GM18519 (cell line): ENCODE measurements around the gene ROBO1.
"Not testable (repeated sequence)": the region's sequence is repeated elsewhere in the genome, so short reads cannot be mapped to it uniquely, and the experiment has no call there.

Experiments used
- ATAC-seq: cut with Tn5 transposase; IDR thresholded peaks from one replicate; pipeline ENCODE4 v1.9.1; 2021; ENCODE audit warnings: mild to moderate bottlenecking, moderate library complexity; ENCODE audit not compliant: unreplicated experiment, low FRiP score

ROBO1 gene

GRCh38 chr3:78900880-78901279 is 866.9 kb downstream of the ROBO1 start:
- ATAC-seq, result no peak

DNA sequence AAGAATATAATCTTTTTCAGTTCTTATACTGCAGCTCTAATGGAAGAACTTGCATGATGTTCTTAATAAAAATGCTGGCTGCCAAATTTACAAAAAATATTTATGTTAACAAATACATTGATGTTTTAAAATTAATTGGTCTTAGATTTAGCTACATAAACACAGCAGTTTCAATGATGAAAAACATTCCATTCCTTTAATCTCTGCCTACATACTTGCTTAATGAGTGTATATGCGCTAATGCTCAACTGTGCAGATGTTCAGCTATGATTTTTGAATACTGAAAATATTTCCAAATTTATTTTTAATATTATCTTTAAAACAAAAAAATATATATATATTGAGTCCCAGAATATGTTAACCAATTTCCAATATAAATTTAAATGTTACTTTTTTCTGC is 867.4 kb downstream of the ROBO1 start:
- no peak for ATAC-seq

DNA sequence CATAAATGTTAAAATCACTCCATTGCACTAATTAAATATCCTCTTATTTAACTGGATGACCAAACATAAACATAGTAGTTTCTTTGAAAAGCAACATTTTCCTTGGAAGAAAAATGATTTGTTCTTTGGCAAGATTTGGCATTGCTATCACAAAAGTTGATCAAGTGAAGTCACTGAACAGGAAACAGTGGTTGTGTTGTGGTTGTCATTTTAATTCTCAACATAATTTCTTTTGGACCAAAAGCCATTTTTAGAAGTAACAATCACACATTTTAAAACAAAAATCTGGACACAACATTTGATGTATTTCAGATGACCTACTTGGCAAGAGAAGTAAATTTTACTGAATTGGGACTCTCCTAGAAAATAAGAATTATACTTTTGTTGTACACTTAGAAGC is 872.3 kb downstream of the ROBO1 start:
- no peak for ATAC-seq

- no peak for ATAC-seq
Measured at GRCh38 chr3:78894787-78895186, 873.0 kb downstream of the ROBO1 start.

- no peak for ATAC-seq
Measured at GRCh38 chr3:78893161-78893560, 874.6 kb downstream of the ROBO1 start.

DNA sequence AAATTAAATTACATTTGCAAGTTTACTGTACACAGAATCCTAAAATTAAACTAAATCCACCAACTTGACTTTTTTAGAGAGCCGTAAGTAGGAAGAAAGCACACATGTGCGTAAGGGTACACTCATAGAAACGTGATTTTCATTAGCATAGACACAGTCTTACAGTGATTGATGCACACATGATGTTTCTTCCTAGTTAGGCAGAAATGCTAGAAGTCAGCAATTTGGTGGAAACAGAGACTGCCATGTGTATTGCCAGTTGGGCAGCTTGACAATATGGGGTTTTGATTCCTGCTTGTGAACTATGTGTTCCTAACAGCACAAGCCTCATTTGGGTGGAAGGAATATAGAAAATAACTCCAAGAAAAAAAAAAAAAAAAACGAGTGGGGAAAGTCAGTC is 878.5 kb downstream of the ROBO1 start:
- no peak for ATAC-seq

DNA sequence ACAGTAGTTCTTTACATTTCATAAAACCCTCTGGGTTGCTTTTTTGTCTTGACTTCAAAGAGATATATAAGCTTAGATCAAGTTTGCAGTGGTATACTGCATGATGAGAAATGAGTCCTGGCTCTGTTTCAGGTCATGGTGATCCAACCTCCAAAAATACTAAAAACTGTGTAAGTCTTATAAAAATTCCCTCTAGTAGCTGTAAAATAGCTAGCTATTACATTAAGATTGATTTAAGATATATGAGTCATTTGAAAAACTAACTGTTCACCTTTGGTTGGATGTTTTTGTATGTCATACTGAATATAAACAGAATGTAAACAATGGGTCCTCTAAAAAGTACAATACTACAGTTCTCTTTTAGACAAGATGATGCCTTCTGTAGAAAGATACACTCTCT is 879.2 kb downstream of the ROBO1 start:
- no peak for ATAC-seq

GRCh38 chr3:78887547-78888011 is 880.2 kb downstream of the ROBO1 start:
- no peak for ATAC-seq

GRCh38 chr3:78887029-78887428 is 880.8 kb downstream of the ROBO1 start:
- ATAC-seq, result no peak

DNA sequence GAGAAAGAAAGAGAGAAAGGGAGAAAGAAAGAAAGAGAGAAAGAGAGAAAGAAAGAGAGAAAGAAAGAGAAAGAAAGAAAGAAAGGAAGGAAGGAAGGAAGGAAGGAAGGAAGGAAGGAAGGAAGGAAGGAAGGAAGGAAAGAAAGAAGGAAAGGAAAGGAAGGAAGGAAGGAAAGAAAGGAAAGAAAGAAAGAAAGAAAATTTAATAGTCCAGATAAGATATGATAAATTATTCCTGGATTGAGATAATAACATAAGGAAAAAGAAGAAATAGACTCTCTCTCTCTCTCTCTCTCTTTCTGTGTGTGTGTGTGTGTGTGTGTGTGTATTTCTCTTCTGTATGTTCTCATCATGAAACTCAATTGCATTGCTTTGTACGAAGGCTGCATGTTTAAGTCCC is 883.2 kb downstream of the ROBO1 start:
- not testable (repeated sequence) for ATAC-seq

DNA sequence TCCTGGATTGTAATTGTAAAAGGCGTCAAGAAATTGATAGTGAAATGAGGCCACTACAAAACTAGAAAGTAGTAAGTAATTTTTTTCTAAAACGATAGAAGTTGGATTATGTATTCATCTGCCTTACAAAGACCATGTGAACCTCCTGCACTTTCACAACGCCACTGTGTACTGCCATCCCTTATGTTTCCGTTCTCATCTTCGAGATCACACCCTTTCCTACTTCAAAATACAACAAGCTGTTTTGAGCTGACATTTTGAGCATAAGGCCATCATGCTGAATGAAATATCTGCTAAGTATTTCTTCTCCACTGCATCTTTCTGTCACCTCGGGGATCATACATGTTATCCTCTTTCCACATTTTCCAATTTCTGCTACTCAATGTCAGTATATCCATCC is 885.5 kb downstream of the ROBO1 start:
- no peak for ATAC-seq

DNA sequence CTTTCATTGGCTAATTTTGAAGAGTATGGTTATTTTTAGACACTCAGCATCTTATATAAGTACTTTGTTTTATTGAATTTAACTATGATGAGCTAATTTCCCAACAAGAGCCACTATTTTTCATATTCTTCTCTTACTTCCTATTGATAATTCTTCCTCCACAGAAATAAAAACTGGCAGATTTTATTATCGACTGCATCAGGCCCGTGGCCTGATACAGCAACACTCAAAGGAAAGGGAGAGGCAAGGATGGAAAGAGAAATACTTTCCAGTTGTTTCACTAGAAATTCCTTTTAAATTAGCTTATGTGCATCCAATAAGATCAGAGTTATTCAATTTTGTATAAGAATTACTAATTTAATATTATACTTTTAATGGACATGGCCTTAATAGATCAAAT is 886.3 kb downstream of the ROBO1 start:
- no peak for ATAC-seq

- no peak for ATAC-seq
Measured at GRCh38 chr3:78880603-78881461, 887.0 kb downstream of the ROBO1 start.

DNA sequence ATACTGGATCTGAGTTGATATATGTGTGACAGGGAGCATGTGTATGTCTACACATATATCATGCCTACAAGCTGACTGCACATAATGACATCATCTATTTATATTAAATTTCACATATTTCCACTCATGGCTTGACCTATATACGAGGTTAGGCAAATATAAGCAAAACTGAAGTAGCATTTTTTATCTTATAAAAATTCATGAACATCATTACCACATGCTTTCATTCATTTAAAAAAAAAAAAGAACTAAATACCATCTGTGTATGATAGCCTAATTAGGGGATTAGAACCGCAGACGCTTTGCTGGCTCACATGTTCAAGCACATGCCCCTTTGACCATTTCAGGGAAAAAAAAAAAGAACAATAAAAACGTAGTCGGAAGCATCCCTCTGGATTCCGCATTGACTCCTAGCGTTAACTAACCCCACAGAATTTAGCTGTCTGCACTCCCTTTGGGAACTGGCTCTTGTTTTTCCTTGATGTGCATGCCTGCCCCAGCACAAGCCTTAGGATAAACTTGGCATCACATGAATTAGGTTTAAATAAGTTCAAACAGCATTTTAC is 888.4 kb downstream of the ROBO1 start:
- ATAC-seq, result no peak

DNA sequence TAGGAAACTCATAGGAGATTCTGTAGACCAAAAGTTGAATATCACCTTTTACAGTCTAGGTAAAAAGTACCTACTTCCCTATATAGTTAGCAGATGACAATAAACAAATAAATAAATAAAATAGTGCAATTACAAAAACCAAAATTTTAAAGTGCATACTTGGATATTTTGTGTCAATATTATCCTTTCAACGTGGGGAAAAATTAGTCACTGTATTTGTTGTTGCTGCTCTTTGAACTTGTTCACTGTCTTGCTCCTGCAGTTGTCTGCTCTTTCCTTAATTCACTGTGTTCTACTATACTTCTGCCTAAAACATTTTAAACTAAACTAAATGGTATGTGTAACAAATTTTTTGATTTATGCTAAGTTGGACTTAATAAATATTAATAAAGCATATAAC is 889.0 kb downstream of the ROBO1 start:
- ATAC-seq, result no peak

- ATAC-seq, result no peak
Measured at GRCh38 chr3:78878011-78878410, 889.8 kb downstream of the ROBO1 start.

- no peak for ATAC-seq
Measured at GRCh38 chr3:78875851-78876250, 891.9 kb downstream of the ROBO1 start.

- no peak for ATAC-seq
Measured at GRCh38 chr3:78875436-78875835, 892.4 kb downstream of the ROBO1 start.

GRCh38 chr3:78873641-78874040 is 894.2 kb downstream of the ROBO1 start:
- ATAC-seq, result no peak

DNA sequence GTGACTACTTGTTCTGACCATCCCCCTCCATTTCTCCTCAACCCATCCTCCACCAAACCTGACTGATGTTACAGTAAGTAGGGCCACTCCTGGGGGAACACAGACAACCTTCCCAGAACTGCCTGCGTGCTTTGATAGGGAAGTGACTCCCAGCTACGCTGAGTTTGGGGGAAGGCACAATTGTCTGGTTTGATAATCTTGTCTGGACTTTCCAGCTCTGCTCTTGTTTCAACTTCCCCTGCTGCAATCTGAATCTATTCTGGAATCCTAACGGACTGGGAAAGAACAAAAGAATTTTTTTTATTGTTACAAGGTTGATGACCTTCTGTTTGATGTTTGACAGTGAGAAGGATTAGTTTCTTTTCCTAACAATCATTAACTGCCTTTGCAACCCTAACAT is 895.6 kb downstream of the ROBO1 start:
- no peak for ATAC-seq

DNA sequence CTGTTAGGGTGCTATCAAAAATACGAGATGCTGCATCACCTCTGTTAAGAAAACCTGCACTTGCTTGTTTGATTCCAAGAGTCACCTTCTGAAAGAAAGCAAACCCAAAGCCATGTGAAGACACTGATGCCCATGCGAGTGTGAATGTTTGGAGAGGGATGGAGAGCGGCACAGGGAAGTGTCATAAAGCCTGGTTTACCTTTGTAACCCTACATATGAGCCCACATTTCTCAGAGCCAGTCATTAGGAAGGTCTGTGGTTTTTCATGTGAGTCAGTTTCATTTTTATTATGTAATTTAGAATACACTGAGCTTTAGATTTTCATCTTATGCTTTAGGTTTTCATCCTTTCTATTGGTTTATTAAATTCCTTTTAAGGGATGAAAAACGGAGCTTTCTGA is 896.8 kb downstream of the ROBO1 start:
- ATAC-seq, result no peak

GRCh38 chr3:78870484-78870883 is 897.3 kb downstream of the ROBO1 start:
- no peak for ATAC-seq
